ENCODE results near the gene CYP24A1.

- TF ChIP-seq CTCF (IDR thresholded peaks at IDR 0.05) (no peak), POLR2AphosphoS5 (IDR thresholded peaks at IDR 0.05) (no peak)
Measured at GRCh38 chr20:54199283-54199682, 25.5 kb upstream of the CYP24A1 start.

Measured in suprapubic skin (tissue), 3 donors.